GM18873 (cell line): ENCODE data around the gene C16orf82.

Source experiments
- ATAC-seq: cut with Tn5 transposase; IDR thresholded peaks from one replicate; pipeline ENCODE4 v1.9.1; 2021; ENCODE audit warnings: mild to moderate bottlenecking, moderate library complexity, moderate number of reproducible peaks; ENCODE audit not compliant: unreplicated experiment, low FRiP score

C16orf82 gene

DNA sequence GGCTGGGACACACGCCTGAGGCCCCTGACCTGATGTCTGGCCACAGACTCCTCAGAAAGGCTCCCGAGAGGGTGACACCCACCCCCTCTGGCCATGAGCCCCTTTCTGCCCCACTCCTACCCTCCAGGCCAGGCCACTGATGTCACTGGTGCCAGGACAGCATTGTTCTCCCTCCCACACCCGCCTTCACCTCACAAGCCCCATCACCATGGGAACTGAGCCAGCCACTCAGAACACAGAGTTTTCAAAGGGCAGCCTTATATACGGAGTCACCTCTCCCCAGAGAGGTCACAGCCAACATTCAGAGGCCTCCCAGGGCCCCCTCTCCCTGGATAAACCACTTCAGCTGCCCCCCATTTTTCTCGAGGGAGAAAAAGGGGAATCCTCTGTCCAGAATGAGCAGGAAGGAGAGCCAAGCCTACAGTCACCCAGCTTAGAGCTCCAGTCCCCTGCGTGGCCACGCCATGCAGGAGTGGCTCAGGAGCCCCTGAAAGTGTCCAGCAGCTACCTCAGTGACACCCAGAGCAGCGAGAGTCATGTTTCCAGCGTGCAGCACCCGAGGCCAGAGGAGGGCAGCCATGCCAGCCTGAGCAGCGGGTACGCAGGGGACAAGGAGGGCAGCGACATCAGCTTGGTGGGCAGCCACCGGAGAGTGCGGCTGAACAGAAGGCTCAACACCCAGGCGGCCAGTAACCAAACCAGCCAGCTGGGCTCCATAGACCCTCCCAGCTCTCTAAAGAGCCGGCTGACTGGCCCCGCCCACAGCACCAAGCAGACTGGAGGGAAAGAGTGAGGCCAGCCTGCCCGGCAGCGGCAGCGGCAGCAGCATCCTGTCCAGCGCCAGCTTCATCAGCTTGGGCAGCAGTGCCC, at the start of gene C16orf82:
Gene C16orf82, plus strand, starts transcription at position 260 of the 870 bp plus-strand sequence.
- no peak for ATAC-seq

DNA sequence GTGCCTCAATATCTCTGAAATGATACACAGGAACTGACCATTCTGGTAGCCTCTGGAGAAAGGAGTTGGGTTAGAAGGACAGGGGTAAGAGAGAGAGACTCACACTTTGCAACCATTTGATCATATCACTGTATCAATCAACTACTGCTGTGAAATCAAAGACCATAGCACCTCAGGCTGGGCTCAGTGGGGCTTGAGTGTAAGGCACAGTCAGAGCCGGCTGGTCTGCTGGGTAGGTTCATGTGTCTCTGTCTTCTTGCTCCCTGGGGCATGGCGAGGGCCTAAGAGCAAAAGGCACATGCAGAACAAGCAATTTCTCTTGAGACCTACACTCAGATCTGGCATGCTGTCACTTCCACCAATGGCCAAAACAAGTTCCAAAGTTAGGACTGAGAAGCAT, 46.7 kb upstream of the C16orf82 start:
- ATAC-seq: no peak

DNA sequence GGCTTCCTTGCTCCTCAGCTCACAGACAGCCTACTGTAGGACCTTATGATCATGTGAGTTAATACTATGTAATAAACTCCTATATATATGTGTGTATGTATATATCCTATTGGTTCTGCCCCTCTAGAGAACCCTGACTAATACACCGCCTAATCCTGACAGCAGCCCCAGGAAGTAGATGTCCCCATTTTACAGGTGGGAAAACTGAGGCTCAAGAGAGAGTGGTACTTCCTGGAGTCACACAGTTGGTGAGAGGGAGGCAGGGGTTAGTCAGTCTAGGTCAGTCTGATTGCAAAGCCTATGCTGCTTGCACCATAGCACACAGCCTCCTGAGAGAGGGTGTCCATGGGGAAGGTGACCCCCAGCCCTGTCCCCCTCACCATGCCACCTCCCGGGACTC, 42.7 kb upstream of the C16orf82 start:
- ATAC-seq: no peak

DNA sequence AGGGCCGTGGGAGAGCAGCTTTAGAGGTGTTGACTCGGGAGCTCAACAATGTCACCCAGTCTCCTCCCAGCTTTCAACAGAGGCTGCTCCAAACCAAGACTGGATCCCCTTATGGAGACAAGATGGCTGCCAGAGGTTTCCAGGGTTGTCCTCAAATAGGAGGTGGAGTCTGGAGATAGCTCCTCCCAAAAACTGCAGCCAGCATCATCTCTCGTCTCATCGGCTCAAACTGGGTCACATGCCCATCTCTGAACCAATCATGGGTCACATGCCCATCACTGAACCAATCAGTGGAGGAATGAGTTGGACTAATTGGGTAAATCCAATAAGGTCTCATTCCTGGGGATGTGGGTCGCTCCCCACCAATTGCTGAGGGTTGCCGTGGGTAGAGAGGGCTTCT, 41.1 kb upstream of the C16orf82 start:
- no peak for ATAC-seq

DNA sequence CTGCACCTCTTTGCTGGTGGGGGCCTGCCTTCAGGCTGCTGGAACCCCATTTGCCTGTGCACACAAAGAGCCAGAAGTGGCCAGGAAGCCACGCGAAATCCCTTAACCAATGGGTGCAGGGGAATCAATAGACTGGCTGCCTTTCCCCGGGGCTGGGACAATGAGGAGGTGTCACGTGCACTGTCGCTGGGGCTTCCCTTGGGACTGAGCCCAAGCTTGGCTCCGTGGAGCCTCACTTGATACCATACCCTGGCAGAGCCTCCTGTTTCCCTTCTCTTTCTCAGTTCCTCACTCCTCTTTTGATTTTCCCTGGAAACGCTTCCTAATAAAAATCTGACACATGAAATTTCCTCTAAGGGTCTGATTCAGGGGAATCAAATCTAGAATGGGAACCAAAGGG, 38.8 kb upstream of the C16orf82 start:
- no peak for ATAC-seq

DNA sequence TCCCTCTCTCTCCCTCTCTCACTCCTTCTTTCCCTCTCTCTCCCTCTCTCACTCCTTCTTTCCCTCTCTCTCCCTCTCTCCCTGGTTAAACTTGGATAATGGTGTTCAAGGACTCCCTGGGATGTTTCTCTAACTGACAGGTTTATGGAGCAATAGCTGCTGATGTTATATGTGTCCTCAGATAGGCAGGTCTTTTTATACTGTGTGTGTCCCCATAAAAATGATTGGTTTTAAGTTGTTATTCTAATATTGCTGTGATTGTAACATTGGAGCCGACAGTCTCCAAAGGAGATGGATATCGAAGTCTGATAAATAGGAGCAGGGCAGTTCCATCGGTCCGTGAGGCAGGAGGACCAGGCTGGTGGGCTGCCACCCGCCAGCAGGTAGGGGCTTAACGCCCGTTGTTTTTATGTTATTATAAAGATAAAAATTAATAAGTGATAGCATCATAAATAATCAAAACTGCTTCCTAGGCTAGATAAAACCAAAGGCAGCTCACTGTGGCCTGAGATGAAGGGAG, 38.1 kb upstream of the C16orf82 start:
- ATAC-seq: no peak

DNA sequence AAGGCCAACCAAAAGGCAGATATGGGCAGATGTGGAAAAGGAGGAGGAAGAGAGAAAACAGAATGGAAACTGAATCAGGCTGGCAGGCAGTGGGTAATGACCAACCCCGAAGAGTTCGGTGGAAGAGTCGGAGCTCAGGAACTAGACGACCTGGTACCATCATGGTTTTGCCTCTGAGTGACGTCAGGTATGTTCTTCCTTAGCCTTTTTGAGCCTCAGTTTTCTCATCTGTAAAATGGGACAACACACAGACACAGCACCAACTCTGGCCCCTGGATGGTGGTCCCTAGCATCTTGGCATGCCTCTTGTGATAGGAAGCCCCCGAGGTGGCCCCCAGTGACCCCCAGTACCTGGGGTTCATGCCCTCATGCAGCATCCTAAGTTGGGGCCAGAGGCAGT, 37.2 kb upstream of the C16orf82 start:
- no peak for ATAC-seq

DNA sequence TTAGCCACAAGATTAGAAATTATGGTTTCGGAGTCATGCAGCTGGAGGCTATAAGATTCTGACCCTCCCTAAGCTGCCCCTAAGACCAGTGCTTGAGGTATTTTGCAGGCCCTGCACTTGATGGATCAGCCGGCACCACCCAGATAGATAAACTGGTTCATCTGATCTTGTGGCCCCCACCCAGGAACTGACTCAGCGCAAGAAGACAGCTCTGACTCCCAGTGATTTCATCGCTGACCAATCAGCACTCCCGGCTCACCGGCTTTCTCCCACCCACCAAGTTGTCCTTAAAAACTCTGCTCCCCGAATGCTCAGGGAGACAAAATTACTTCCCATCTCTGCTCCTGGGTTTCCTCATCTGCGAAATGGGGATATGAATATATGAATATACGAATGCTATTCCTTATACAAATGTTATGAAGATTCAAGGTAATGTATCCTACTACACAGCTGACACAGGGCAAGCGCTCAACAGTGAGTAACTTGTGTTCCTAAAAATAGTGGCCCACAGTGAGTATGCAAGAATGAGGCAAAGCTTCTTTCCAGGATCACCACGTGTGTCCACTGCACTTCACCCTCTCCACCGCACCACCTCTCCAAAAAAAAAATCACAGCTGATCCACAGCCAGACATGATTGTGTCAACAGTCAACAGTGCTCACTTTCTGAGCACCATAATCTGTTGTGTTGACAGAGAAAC, 33.3 kb upstream of the C16orf82 start:
- ATAC-seq: no peak

DNA sequence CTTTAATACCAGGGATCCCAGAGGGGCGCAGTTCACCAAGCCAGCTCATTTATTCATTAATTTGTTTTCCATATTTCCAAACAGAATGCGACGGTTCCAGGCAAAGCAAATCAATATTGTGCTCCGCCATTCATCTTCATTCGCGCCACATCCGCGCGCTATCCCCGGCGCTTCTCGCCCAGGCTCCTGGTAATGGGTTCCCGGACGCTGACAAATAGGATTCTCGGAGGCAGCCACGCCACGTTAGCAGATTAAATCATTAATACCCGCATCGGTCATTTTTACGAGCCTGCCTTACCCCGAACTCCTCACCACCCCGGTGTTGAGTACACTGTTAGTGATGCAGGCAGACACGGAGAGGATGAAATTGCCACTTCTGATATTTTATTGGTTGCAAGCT, 26.0 kb upstream of the C16orf82 start:
- ATAC-seq: no peak

DNA sequence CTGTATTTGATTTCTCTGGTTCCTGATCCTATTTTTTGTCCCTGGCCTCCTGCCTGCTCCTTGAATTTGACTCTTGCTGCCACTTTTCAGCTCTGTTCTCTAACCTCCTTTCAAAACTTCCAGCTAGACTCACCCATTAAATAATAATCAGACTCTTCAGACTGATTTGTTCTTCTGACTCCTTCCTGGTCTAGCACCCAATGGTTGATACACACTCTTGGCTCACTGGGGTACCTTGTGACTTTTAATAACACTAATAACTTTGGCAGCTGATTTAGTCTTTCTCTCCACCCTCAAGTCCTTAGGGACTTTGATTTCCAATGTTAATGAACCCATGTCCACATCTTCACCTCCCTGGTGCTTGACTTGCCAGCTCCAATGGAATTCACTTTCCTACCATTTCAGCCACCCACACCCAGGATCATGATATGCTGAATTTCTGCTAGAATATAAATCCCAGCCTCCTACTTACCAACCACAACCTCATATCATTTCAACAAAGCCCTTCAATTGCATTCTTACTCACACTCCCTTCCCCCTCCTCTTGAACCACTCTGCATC, 19.7 kb upstream of the C16orf82 start:
- ATAC-seq: no peak

DNA sequence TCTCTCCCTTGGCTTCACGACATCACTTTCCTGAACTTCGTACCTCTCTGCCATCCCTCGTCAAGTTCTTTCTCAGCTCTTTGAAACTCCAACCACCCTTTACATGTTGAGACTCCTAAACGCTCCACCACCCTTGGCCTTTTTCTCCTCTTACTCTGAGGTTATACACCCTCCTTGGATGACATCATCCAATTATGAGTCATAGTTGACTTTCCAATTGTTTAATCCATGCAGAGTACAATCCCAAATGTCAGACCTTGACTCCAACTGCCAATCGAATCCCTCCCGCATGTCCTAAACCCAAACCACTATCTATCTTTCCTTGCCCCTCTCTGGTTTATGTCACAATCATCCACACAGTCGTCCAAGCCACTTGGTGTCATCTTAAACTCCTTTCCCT, 18.4 kb upstream of the C16orf82 start:
- no peak for ATAC-seq

DNA sequence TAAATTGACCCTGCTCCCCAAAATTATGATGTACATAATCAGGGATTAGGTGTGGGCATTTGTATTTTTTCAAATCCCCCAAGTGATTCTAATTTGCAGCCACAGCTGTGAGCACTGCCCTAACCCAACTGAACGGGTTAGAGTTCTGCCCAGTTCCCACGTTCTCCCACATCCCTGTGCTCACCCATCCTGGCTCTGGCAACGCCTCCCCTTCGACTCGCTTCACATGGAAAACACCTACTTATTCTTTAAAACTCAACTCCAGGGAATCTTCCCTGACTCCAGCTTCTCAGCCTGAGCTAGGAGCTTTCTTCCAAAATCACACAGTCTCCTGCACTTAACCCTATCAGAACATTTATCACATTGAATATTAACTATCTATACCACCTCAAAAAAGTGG, 17.6 kb upstream of the C16orf82 start:
- ATAC-seq: no peak

DNA sequence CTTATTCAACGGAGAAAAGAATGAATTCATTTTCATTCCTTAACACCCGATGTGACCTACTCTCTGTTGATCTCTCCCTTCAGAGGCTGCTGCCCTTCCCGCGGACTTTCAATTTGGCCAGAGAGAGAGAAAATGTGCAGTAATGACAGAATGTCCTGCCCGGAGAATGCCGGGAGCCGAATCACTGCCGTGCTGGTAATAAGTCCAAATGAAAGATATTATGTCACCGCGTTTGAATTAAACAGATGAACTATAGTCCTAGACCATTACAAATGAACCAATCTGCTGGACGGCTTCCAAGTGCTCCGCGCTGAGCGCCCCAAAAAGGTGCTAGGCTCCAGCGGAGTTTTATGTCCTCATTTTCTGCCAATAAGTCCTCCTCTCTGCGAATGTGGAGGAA, 14.7 kb upstream of the C16orf82 start:
- ATAC-seq: no peak

DNA sequence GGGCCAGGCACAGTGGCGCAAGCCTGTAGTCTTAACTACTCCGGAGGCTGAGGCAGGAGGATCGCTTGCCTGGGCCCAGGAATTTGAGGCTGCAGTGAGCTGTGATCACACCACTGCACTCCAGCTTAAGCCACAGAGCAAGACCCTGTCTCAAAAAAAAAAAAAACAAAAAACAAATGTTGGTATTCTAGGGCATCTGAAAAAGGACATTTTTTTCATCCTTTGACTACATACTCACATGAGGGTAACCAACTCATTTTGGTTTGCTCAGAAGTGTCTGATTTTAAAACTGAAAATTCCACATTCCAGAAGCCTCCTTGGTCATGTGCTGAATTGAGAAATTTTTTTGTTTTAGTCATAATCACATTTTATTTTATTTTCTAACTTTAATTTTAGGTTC, 12.7 kb upstream of the C16orf82 start:
- no peak for ATAC-seq

DNA sequence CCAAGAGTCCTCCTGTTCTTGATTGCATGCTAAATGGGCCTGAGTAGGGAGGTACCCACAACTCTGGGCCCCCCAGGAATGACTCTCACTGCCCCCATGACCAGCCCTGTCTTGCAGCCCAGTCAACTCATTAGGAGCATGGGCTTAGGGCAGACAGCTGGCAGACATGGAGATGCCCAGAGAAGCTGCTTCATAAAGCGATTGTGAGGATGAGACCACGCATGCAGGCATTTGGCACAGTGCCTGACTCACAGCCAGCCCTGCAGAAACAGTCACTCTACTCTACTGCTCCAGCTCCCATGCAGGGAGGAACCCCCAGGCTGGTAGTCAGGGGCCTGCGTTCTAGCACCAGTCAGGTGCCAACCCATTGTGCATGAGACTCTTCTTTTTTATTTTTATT, 8.4 kb upstream of the C16orf82 start:
- ATAC-seq: no peak

DNA sequence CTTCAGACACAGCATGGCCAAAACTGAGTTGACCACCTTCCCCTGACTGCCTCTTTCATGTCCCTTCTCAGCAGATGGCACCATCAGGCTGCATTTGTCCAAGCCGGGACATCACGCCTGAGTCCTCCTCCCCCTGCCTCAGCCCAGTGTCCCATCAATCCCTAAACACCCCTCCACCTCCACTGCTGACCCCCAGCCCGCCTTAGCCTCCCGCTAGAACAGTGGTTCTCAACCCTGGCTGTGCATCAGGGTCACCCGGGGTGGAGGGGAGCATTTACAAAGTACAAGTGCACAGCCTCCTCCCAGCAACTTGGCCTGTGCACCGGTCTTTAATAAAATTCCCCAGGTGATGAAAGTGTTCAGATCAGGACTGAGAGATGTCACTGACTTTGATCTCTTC, 4.0 kb downstream of the C16orf82 start:
- no peak for ATAC-seq

DNA sequence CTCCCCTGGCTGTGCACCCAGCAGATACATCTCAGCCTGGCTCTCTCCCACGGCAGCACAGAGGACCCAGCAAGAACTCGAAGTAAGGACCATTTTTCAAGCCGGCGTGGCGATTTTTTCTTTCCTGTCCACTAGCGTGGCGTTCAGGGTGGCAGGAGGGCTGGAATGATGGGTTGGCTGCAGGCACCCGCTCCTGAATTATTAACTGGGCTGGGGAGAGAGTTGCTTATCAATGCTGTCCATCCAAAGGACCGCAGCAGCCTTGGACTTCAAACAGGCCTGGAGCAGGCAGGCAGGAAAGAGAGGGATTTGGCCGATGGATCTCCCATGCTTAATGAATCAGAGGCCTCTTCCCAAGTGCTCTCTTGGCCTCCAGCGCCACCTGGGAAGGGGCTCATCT, 7.0 kb downstream of the C16orf82 start:
- no peak for ATAC-seq

DNA sequence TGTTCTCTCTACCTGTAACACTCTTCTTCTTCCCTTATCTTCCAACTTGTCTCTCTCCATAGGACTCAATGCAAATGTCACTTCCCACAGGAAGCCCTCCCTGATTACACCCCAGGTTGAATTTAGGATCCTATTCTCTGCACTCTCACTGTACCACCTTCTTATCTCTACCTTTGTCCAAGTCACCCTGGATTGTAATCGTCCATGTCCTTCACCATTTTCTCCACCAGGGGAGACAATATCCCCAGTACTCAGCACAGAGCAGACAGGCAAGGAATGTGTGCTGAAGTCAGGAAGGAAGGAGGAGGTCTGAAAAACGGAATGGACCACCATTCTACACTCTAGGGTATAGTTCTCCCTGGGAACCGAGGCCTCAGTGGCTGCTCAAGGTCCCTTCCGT, 14.2 kb downstream of the C16orf82 start:
- no peak for ATAC-seq

DNA sequence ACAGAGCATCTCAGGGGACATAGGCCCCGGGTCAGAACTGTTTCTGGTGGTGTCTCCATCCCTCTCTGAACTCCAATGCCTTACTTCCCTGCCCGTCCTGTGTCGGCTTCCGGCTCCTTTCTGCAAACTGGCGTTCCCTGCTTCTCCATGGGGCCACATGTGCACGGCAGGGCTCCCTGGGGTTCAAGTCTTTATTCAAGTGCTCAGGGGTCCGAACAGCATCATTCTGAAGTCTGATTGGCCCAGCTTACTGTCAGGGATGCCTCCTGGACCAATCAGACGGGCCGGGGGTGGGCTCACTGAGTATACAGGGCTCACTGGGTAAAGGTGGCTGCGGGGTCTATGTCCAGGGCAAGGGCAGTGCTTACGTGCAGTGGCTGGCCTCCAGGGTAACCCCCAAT, 17.1 kb downstream of the C16orf82 start:
- ATAC-seq: no peak

DNA sequence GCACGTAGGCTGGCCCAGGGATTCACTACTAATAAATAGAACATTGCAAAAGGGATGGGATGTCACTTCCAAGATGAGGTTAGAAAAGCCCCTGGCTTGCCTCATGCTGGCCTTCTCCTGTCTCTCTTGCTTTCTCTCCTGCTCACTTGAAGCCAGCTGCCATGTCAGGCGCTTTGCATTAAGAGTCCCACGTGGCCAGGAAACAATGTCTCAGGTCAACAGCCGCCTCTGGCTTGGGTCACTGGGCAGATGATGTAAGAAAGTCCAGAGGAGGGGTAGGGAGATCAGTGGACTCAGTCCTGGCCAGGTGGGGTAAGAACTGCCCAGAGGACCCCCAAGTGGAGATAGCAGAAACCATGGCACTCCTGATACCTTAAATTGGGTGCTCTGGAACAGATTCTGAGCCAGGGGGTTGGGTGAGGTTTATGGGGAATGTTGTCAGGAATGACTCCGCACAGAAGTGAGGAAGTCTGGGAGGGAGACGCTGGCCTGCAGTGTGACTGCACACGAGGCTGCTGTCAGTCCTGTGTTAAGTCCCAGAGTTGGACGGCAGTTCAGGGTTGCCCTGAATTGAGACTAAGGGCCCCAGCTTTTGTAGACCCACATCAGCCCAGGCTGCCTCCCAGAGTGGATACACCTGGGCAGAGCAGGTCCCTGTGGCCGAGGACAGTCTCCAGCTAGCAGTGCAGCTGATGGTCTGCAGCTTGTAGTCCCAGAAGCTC, 17.7 kb downstream of the C16orf82 start:
- ATAC-seq: no peak

DNA sequence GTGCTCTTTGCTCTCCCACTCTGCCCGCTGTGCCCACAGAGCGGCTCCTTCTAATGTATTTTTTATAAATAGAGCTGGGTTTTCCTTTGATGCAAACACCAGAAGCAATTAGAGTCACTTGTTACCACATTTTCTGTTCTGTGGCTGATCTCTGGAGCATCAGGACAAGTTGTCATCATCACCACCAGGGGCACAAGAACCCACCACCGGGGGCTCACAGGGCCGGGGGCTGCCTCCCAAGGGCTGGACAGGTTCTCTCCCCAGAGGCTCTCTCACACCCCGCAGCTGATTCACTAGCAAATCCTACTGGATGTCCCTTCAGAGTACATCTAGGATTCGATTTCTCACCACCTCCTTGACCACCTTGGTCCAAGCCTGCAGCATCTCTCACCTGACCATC, 18.5 kb downstream of the C16orf82 start:
- ATAC-seq: no peak
